Measurements from ENCODE around the gene COL12A1.

The COL12A1 gene

GRCh38 chr6:75149240-75149639 is 56.6 kb downstream of the COL12A1 start:
- no peak for DNase-seq (ENCODE audit: low read depth, low spot score)

GRCh38 chr6:75147512-75147911 is 58.3 kb downstream of the COL12A1 start:
- no peak for DNase-seq (ENCODE audit: low read depth, low spot score)
- no peak overlapping the region for H3K27ac ChIP-seq

More at GRCh38 chr6:75149240-75149639, 56.6 kb downstream of the COL12A1 start:
- no peak overlapping the region for H3K27ac ChIP-seq

- no peak overlapping the region for H3K27ac ChIP-seq
- DNase-seq (ENCODE audit: low read depth, low spot score) = no peak
These were observed 59.9 kb downstream of the COL12A1 start for GRCh38 chr6:75145976-75146375.

GRCh38 chr6:75145211-75145610 is 60.6 kb downstream of the COL12A1 start:
- DNase-seq (ENCODE audit: low read depth, low spot score) = no peak
- H3K27ac ChIP-seq = no peak overlapping the region

- H3K27ac ChIP-seq = no peak overlapping the region
- no peak for DNase-seq (ENCODE audit: low read depth, low spot score)
These were observed 61.5 kb downstream of the COL12A1 start for GRCh38 chr6:75144386-75144785.

- no peak for DNase-seq (ENCODE audit: low read depth, low spot score)
- no peak overlapping the region for H3K27ac ChIP-seq
These were observed 62.7 kb downstream of the COL12A1 start for GRCh38 chr6:75143191-75143590.

GRCh38 chr6:75142721-75143120 is 63.1 kb downstream of the COL12A1 start:
- DNase-seq (ENCODE audit: low read depth, low spot score) = no peak

GRCh38 chr6:75135876-75136275 is 70.0 kb downstream of the COL12A1 start:
- DNase-seq (ENCODE audit: low read depth, low spot score) = no peak
- H3K27ac ChIP-seq = no peak overlapping the region

More at GRCh38 chr6:75142721-75143120, 63.1 kb downstream of the COL12A1 start:
- no peak overlapping the region for H3K27ac ChIP-seq

- DNase-seq (ENCODE audit: low read depth, low spot score) = no peak
These were observed 70.4 kb downstream of the COL12A1 start for GRCh38 chr6:75135450-75135849.

GRCh38 chr6:75130784-75131183 is 75.1 kb downstream of the COL12A1 start:
- DNase-seq (ENCODE audit: low read depth, low spot score) = no peak
- no peak overlapping the region for H3K27ac ChIP-seq

More at GRCh38 chr6:75135450-75135849, 70.4 kb downstream of the COL12A1 start:
- no peak overlapping the region for H3K27ac ChIP-seq

- DNase-seq (ENCODE audit: low read depth, low spot score) = no peak
- no peak overlapping the region for H3K27ac ChIP-seq
These were observed 76.8 kb downstream of the COL12A1 start for GRCh38 chr6:75128878-75129570.

- DNase-seq (ENCODE audit: low read depth, low spot score) = no peak
- no peak overlapping the region for H3K27ac ChIP-seq
These were observed 79.3 kb downstream of the COL12A1 start for GRCh38 chr6:75126518-75126917.

GRCh38 chr6:75124983-75125382 is 80.9 kb downstream of the COL12A1 start:
- no peak overlapping the region for H3K27ac ChIP-seq
- DNase-seq (ENCODE audit: low read depth, low spot score) = no peak

GRCh38 chr6:75124085-75124484 is 81.8 kb downstream of the COL12A1 start:
- DNase-seq (ENCODE audit: low read depth, low spot score) = no peak
- no peak overlapping the region for H3K27ac ChIP-seq

GRCh38 chr6:75118925-75119515 is 86.8 kb downstream of the COL12A1 start:
- no peak for DNase-seq (ENCODE audit: low read depth, low spot score)
- H3K27ac ChIP-seq = no peak overlapping the region

GRCh38 chr6:75117701-75118100 is 88.2 kb downstream of the COL12A1 start:
- no peak overlapping the region for H3K27ac ChIP-seq
- no peak for DNase-seq (ENCODE audit: low read depth, low spot score)

GRCh38 chr6:75116946-75117345 is 88.9 kb downstream of the COL12A1 start:
- no peak overlapping the region for H3K27ac ChIP-seq
- no peak for DNase-seq (ENCODE audit: low read depth, low spot score)

GRCh38 chr6:75115481-75115880 is 90.4 kb downstream of the COL12A1 start:
- DNase-seq (ENCODE audit: low read depth, low spot score) = no peak
- no peak overlapping the region for H3K27ac ChIP-seq

GRCh38 chr6:75114806-75115205 is 91.0 kb downstream of the COL12A1 start:
- DNase-seq (ENCODE audit: low read depth, low spot score) = no peak
- no peak overlapping the region for H3K27ac ChIP-seq

GRCh38 chr6:75114195-75114594 is 91.7 kb downstream of the COL12A1 start:
- H3K27ac ChIP-seq = no peak overlapping the region
- no peak for DNase-seq (ENCODE audit: low read depth, low spot score)

GRCh38 chr6:75113446-75113845 is 92.4 kb downstream of the COL12A1 start:
- no peak for DNase-seq (ENCODE audit: low read depth, low spot score)

GRCh38 chr6:75109765-75110164 is 96.1 kb downstream of the COL12A1 start:
- DNase-seq (ENCODE audit: low read depth, low spot score) = no peak
- H3K27ac ChIP-seq = no peak overlapping the region

More at GRCh38 chr6:75113446-75113845, 92.4 kb downstream of the COL12A1 start:
- no peak overlapping the region for H3K27ac ChIP-seq
